Retinal pigment epithelial cell (primary cell): ENCODE results near the gene ABCG4.
"Not testable (repeated sequence)": the region's sequence is repeated elsewhere in the genome, so short reads cannot be mapped to it uniquely, and the experiment has no call there.

Experiments
- DNase-seq: peaks from one replicate; pipeline ENCODE4 v3.0.0-alpha.2; 2010; ENCODE audit warnings: low read depth
- H3K4me3 ChIP-seq: 2 replicates; pipeline ENCODE4 v1.5.1; 2011; ENCODE audit warnings: mild to moderate bottlenecking, low read length, control low read depth, moderate library complexity
- TF ChIP-seq, protein P1 (sequence below): conservative IDR thresholded peaks from 2 replicates; pipeline ENCODE4 v1.5.1; 2011; ENCODE audit warnings: low read depth, low read length, control low read depth, inconsistent platforms

The ABCG4 gene

DNA sequence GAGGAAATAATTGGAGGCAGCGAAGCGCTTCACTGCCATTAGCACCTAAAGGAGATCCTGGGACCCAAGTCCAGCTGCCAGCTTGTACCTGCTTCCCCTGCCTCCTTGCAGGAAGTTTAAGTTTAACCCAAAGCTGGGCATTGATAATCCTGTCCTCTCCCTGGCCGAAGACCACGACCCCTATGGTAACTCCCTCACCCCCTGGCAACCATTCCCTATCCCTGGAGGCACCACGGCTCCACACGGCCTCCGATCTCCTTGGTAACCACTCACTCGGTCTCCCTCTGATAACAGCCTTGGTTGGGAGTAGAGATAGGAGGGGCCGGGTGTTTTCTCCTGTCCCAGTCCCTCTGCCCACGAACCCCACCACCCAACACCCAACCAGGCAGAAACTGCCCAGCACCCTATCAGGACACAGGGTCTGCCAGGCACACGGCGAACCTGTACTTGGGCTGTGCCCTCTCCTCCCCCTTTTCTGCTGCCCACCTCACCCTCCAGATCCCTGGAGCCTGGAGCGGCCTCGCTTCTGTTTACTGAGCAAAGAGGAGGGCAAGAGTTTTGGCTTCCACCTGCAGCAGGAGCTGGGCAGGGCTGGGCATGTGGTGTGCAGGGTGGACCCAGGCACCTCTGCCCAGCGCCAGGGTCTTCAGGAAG, 37.3 kb downstream of the ABCG4 start:
- H3K4me3 ChIP-seq = no peak overlapping the region
- TF ChIP-seq, protein P1, sequence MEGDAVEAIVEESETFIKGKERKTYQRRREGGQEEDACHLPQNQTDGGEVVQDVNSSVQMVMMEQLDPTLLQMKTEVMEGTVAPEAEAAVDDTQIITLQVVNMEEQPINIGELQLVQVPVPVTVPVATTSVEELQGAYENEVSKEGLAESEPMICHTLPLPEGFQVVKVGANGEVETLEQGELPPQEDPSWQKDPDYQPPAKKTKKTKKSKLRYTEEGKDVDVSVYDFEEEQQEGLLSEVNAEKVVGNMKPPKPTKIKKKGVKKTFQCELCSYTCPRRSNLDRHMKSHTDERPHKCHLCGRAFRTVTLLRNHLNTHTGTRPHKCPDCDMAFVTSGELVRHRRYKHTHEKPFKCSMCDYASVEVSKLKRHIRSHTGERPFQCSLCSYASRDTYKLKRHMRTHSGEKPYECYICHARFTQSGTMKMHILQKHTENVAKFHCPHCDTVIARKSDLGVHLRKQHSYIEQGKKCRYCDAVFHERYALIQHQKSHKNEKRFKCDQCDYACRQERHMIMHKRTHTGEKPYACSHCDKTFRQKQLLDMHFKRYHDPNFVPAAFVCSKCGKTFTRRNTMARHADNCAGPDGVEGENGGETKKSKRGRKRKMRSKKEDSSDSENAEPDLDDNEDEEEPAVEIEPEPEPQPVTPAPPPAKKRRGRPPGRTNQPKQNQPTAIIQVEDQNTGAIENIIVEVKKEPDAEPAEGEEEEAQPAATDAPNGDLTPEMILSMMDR = no peak
- no peak for DNase-seq

DNA sequence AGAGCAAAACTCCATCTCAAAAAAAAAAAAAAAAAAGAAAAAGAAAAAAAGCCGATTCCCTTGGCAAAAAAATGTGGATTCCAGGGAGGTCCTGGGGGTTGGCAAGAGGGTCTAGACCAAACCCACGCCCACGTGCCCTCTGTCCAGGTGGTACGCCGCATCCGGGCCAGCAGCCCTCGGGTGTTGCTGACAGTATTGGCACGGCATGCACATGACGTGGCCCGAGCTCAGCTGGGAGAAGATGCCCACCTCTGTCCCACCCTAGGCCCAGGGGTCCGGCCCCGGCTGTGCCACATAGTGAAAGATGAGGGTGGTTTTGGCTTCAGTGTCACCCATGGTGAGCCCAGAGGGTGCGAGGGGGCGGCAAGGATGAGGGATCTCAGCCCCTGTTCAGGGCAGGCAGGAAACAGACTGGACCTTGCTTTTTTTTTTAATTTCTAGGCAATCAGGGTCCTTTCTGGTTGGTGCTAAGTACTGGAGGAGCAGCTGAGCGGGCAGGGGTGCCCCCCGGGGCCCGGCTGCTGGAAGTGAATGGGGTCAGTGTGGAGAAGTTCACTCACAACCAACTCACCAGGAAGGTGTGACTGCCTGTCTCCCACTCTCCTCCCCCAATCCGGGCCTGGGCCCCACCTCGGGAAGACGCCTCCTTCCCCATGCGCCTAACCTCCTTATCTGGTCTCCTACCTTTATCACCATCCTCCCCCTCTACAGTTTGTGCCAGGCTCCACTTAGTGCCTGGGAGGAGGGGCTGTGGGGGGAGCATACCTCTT, 38.5 kb downstream of the ABCG4 start:
- TF ChIP-seq, protein P1 = no peak
- H3K4me3 ChIP-seq = no peak overlapping the region
- no peak for DNase-seq

DNA sequence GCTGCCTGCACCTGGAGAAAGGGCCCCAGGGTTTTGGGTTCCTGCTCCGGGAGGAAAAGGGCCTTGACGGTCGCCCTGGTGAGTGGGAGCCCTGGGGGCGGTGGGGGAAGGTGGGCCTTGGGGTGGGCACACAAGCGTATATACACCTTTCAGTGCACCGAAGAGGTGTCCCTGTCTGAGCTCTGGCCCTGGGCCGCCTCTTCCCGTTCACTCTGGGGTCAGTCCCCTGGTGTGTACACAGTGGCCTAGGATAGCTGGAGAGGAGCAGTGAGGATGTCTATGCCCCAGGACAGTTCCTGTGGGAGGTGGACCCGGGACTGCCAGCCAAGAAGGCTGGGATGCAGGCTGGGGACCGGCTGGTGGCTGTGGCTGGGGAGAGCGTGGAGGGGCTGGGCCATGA, 39.2 kb downstream of the ABCG4 start:
- H3K4me3 ChIP-seq = no peak overlapping the region
- no peak for DNase-seq
- TF ChIP-seq, protein P1 = no peak

DNA sequence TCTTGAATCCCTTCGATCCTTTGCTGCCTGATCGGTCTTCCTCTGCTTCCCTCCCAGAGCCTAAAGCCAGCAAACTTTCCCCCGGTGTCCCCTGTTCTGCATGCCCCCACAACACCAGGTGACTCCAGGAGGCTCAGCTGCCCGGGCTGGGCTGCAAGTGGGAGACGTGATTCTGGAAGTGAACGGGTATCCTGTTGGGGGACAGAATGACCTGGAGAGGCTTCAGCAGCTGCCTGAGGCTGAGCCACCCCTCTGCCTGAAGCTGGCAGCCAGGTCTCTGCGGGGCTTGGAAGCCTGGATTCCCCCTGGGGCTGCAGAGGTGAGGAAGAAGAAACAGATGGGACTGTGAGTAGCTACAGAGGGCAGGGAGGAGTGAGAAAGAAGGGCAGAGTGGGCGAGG, 40.0 kb downstream of the ABCG4 start:
- no peak for DNase-seq
- TF ChIP-seq, protein P1 = no peak
- no peak overlapping the region for H3K4me3 ChIP-seq

DNA sequence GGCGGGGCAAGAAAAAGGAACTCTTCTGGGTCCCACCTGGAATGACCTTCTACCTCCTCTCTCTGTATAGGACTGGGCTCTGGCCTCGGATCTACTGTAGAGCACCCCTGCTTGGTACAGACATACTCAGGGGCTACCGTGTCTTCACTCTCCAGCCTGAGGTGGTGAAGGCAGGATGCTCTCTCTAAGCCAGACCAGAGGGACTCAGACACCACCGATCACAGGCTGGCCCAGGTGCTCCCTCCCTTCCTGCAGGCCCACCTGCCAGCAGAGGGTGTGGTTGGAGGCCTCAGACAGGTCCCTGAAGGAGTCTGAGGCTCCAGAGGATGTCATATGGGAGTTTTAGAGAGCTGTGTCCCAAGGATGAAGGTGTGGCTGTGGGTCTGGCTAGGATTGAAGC, 40.5 kb downstream of the ABCG4 start:
- no peak overlapping the region for H3K4me3 ChIP-seq
- no peak for DNase-seq
- TF ChIP-seq, protein P1 = no peak

DNA sequence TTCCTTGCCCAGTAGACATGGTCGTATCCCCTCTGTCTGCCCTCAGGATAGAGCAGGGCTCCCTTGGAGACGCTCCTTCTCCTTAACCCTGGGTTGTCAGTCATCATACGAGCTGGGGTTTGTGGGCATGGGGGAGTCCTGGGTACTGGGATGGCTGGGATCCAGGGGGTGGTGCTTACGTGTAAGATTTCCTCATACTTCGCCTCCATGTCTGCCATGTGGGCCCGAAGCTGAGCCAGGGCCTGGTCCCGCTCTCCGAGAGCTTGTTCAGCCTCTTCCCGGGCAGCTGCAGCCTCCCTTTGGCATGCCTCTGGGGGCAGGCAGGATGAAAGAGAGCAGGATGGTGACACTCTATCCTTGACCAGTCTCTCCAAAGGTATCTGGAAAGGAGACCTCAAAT, 41.7 kb downstream of the ABCG4 start:
- no peak overlapping the region for H3K4me3 ChIP-seq
- TF ChIP-seq, protein P1 = no peak
- DNase-seq = no peak

DNA sequence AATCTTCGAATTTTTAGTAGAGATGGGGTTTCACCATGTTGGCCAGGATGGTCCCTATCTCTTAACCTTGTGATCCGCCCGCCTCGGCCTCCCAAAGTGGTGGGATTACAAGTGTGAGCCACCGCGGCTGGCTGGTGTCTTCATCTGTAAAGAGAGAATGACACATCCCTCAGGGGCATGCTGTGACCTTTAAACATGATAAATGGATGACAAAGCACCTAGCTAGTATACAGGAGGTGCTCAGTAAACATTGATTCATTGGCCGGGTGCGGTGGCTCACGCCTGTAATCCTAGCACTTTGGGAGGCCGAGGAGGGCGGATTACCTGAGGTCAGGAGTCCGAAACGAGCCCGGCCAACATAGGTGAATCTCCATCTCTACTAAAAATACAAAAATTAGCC, 42.4 kb downstream of the ABCG4 start:
- not testable (repeated sequence) for H3K4me3 ChIP-seq, DNase-seq
